Duodenal mucosa (tissue), 2 donors: ENCODE results near the gene TMEM161B.

Experiments used
- H3K27ac ChIP-seq: one replicate; pipeline ENCODE4 v1.7.0; 2013; ENCODE audit warnings: low read depth, low read length
- H3K27me3 ChIP-seq, 2 donors: one replicate each; pipeline ENCODE4 v1.7.0; 2013; ENCODE audit warnings: low read length in 2 of 2, control low read depth in 1 of 2; ENCODE audit not compliant: insufficient read depth in 2 of 2, control insufficient read depth in 1 of 2
- H3K36me3 ChIP-seq, 2 donors: one replicate each; pipeline ENCODE4 v1.7.0; 2013; ENCODE audit warnings: low read length in 2 of 2, control low read depth in 1 of 2; ENCODE audit not compliant: insufficient read depth in 2 of 2, control insufficient read depth in 1 of 2
- H3K4me1 ChIP-seq, 2 donors: one replicate each; pipeline ENCODE4 v1.7.0; 2013; ENCODE audit warnings: low read length in 2 of 2, control low read depth in 1 of 2; ENCODE audit not compliant: insufficient read depth in 2 of 2, control insufficient read depth in 1 of 2
- H3K4me3 ChIP-seq, 2 donors: one replicate each; pipeline ENCODE4 v1.7.0; 2013; ENCODE audit warnings: low read length in 2 of 2, low read depth in 1 of 2
- H3K9ac ChIP-seq, 2 donors: one replicate each; pipeline ENCODE4 v1.7.0; 2013; ENCODE audit warnings: low read length in 2 of 2, low read depth in 1 of 2
- H3K9me3 ChIP-seq, 2 donors: one replicate each; pipeline ENCODE4 v1.7.0; 2013; ENCODE audit warnings: low read length in 2 of 2, control low read depth in 1 of 2; ENCODE audit not compliant: control insufficient read depth in 1 of 2

TMEM161B gene

DNA sequence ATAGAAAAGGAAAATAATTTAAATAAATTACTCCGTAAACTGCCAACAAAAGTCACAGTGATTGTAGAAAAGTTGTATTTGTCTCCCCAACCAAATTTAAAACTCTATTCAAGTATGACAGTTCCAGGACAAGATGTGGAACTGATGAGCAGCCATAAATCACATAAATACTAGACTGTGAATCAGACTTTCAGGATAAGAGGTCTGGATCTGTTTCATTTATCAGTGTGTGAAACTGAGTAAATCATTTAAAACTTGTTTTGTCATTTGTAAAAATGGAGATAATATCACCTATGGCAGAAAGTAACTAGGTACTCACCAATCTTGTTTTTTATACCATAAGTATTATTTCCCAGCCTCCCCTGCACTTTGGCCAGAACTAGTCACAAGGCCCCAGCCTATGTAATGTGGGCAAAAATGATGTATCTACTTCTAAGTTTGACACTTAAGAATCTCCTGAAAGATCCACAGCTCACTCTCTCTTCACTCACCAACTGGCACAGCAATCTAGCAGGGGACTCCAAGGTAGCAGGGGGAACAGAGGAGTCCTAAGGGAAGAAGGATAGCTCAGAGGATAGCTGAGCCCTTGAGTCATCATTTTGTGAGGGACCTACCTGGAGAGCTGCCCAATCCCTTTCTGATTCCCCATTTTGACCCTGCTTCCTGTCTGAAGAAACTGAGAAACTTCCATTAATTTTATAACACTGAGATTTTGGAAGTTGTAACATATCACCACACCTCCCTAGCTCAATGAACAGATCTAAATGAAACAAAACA lies 31.6 kb downstream of the TMEM161B start:
- H3K4me1 ChIP-seq: no peaks in the 10 kb centered on the region
- no peaks in the 10 kb centered on the region for H3K9me3 ChIP-seq
- H3K4me3 ChIP-seq: no peak overlapping the region
- no peak overlapping the region for H3K9ac ChIP-seq
- H3K36me3 ChIP-seq: peaks cover 0 to 8% of the 10 kb centered on the region in 2 donors
- no peaks in the 10 kb centered on the region for H3K27me3 ChIP-seq
- no peak overlapping the region for H3K27ac ChIP-seq

DNA sequence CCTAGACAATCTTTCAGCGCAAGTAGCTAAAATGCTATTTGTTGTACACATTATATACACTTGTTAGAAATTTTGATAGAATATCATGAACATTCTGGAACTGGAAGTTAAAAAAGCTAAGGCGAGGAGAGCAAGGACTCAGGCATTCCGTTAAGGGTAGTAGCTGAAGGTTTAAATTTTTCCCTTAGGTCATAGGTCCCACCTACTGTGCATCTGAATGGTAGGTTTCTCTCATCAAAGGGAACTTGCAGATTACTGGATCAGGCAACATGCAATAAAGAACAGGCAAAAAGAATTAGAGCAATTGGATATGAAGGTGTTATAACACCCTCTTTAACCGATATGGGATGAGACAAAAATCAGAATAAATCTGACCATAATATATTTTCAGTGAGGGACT lies 32.8 kb downstream of the TMEM161B start:
- Histone ChIP-seq H3K36me3 (peaks cover 0 to 8% of the 10 kb centered on the region in 2 donors), H3K27ac (no peak overlapping the region), H3K4me1 (peaks cover 0 to 2% of the 10 kb centered on the region in 2 donors), H3K9me3 (no peaks in the 10 kb centered on the region), H3K9ac (no peak overlapping the region), H3K4me3 (no peak overlapping the region), H3K27me3 (no peaks in the 10 kb centered on the region)

DNA sequence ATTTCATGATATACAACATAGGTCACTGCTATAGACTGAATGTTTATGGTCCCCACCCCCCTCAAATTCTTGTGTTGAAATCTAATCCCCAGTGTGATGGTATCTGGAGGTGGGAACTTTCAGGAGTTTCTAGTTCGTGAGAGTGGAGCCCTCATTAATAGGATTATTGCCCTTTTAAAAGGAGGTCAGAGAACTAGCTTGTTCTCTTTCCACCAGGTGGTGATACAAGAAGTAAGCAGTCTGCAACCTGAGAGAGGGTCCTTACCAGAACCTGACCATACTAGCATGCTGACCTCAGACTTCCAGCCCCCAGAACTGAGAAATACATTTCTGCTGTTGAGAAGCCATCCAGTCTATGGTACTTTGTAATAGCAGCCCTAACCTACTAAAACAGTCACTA lies 33.3 kb downstream of the TMEM161B start:
- no peak overlapping the region for H3K27ac ChIP-seq
- no peaks in the 10 kb centered on the region for H3K27me3 ChIP-seq
- H3K4me3 ChIP-seq: no peak overlapping the region
- H3K4me1 ChIP-seq: peaks cover 0 to 7% of the 10 kb centered on the region in 2 donors
- H3K9me3 ChIP-seq: no peaks in the 10 kb centered on the region
- peaks cover 0 to 8% of the 10 kb centered on the region in 2 donors for H3K36me3 ChIP-seq
- H3K9ac ChIP-seq: no peak overlapping the region

DNA sequence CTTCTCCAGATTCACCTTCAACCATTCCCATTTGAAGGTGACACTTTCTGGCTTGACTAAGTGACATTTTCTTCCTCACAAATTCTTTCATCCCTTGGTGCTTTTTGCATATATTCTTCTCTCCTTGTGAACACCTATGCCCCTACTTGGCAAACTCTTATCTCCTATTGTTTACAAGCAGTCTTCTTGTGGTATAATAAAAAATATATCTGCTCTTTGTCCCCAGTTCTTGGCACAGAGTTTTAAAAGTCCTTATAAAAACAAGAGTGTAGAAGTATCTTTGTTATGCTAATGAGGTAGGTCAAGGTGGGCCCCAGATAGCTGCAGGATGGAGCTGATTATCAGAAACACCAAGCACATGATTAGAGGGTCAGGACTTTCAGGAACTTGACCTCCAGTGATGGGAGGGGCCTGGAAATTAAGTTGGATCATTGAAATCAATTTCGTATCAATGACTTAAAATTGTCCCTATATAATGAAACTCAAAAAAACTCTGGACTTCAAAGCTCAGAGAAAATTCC lies 38.0 kb downstream of the TMEM161B start:
- Histone ChIP-seq H3K27ac (no peak overlapping the region), H3K9me3 (no peaks in the 10 kb centered on the region), H3K27me3 (no peaks in the 10 kb centered on the region)

DNA sequence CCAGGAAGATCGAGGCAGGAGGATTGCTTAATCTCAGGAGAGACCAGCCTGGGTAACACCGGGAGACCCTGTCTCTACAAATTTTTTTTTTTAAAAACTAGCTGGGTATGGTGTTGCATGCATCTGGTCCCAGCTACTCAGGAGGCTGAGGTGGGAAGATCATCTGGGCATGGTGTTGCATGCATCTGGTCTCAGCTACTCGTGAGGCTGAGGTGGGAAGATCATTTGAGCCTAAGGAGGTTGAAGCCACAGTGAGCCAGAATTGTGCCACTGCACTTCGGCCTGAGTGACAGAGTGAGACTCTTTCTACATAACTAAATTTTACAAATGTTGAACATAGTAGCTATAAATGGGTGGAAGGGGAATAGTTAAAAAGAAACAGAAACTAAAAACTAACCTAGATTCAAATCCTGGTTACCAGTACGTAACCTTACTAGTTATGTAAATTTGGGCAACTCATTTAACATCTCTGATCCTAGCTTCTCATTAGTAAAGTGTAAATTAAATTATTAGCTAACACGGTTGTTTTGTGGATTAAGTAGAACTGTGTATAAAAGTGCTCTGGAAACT lies 41.7 kb downstream of the TMEM161B start:
- Histone ChIP-seq H3K36me3 (peaks cover 0 to 13% of the 10 kb centered on the region in 2 donors), H3K9ac (no peak overlapping the region), H3K4me3 (no peak overlapping the region), H3K27ac (no peak overlapping the region), H3K4me1 (peaks cover 0 to 9% of the 10 kb centered on the region in 2 donors), H3K9me3 (no peaks in the 10 kb centered on the region), H3K27me3 (no peaks in the 10 kb centered on the region)

More for the DNA sequence above, 38.0 kb downstream of the TMEM161B start:
- H3K4me1 ChIP-seq: peaks cover 0 to 9% of the 10 kb centered on the region in 2 donors
- no peak overlapping the region for H3K4me3 ChIP-seq
- H3K36me3 ChIP-seq: peaks cover 0 to 16% of the 10 kb centered on the region in 2 donors
- H3K9ac ChIP-seq: no peak overlapping the region

DNA sequence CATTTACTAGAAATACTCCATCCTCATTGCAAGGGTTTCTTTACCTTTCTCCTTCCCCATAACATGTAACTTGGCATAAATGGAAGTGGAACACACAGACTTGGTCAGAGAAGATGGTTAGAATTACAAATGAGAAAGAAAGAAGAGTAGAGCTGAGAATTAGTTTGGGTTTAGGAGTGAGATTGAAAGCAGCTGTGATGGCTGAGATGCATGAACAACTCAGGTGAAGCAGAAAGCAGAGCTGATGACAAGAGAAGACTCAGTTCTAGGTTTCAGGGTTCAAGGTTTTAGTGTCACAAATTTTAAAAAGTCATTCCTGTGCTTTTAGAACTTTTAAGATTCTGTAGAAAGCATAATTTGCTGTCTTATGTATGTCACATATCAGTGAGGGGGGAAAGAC lies 54.0 kb downstream of the TMEM161B start:
- Histone ChIP-seq H3K4me1 (no peaks in the 10 kb centered on the region), H3K4me3 (no peak overlapping the region), H3K27ac (no peak overlapping the region), H3K27me3 (no peaks in the 10 kb centered on the region), H3K9me3 (no peaks in the 10 kb centered on the region), H3K36me3 (peaks cover 11 to 23% of the 10 kb centered on the region in 2 donors), H3K9ac (no peak overlapping the region)

DNA sequence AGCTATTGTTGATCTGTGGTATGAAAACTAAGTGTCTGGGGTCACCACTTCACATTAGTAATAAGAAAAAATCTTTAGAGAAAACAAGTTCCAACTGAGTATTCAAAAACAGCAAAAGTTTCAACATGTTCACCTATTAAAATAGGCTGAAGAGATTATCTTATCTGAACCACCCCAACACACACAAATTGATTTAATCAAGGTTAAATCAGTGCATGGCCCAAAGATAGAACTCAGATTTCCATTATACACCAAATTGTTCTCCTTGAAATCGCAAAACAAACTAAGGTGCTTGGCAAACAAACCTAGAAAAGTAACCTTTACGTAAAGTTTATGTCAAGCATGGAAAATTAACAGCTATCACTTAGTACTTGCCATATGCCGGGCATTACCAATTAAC lies 61.1 kb downstream of the TMEM161B start:
- no peak overlapping the region for H3K27ac ChIP-seq
- no peaks in the 10 kb centered on the region for H3K27me3 ChIP-seq
- no peaks in the 10 kb centered on the region for H3K4me1 ChIP-seq
- H3K36me3 ChIP-seq: peaks cover 3 to 4% of the 10 kb centered on the region in 2 donors
- H3K9me3 ChIP-seq: no peaks in the 10 kb centered on the region
- H3K4me3 ChIP-seq: no peak overlapping the region
- no peak overlapping the region for H3K9ac ChIP-seq

DNA sequence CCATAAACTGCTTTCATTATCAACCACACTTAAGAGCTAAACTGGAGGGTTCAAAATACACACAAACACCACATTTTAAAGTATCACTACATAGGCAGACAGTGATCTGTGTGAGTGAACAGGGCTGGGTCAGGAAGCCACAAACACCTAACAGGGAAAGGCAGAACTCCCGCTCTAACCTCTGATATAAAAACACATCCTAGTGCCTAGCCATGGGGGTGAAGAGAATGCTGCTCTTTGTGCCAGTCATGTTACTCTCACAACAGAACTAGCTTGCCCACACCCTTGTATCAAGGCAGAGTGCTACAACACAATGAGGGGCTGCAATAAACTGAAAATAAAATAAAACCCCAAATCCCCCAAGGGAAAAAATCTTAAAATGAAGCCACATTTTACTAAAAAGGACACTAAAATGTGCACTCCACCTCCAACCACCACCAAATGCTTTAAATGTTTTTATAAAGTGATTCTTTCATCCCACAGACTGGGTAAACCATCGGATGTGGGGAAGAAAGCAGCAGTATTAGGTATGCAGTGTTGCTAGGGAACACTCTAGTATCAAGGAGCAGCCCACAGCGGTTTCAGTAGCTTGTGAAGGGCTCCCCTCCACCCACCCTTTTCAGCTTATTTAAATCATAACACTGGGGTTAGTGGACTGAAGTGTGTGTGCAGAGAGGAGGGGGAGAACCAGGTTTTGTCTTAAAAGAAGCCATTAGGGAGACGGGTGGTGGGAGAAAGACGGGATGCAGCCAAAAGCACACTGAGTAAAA lies 64.5 kb downstream of the TMEM161B start:
- peaks cover 6 to 10% of the 10 kb centered on the region in 2 donors for H3K36me3 ChIP-seq
- no peaks in the 10 kb centered on the region for H3K4me1 ChIP-seq
- no peaks in the 10 kb centered on the region for H3K27me3 ChIP-seq
- no peak overlapping the region for H3K27ac ChIP-seq
- H3K9ac ChIP-seq: no peak overlapping the region
- no peaks in the 10 kb centered on the region for H3K9me3 ChIP-seq
- no peak overlapping the region for H3K4me3 ChIP-seq

DNA sequence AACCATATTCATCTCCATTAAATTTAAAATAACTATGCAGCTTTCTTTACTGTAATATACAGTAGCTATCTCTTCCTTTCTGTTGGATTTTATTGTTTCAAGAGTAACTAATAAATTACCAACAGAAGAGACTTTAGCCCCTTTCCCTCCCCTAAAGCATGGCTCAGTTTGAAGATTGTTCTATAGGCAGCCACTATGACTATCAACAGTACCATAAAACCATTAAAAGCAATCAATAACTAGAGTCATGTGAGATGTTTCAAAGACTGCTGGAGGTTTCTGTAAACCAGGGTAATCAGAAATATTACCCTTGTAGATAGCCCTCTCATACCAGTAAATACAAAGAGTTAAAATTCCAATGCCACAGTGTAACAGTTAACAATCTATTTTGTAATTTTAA lies 73.0 kb downstream of the TMEM161B start:
- H3K9me3 ChIP-seq: no peaks in the 10 kb centered on the region
- H3K4me1 ChIP-seq: peaks cover 0 to 16% of the 10 kb centered on the region in 2 donors
- H3K9ac ChIP-seq: no peak overlapping the region
- H3K27ac ChIP-seq: no peak overlapping the region
- peaks cover 19 to 23% of the 10 kb centered on the region in 2 donors for H3K36me3 ChIP-seq
- H3K27me3 ChIP-seq: no peaks in the 10 kb centered on the region
- no peak overlapping the region for H3K4me3 ChIP-seq

DNA sequence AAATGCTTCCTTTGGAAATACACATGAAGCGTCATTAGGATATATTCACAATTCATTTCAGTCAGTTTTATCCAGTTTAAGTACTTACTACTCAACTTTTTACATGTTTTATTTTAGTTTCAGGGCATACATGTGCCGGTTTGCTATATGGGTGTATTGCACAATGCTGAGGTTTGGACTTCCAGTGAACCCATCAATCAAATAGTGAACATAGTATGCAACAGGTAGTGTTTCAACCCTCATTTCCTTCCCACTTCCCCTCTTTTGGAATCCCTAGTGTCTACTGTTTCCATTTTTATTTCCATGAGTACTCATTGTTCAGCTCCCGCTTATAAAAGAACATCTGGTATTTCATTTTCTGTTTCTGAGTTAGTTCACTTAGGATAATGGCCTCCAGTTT lies 74.7 kb downstream of the TMEM161B start:
- H3K27me3 ChIP-seq: no peaks in the 10 kb centered on the region
- no peak overlapping the region for H3K4me3 ChIP-seq
- H3K9me3 ChIP-seq: peaks cover 12 to 13% of the 10 kb centered on the region in 2 donors
- H3K27ac ChIP-seq: no peak overlapping the region
- H3K36me3 ChIP-seq: peaks cover 15 to 16% of the 10 kb centered on the region in 2 donors
- H3K9ac ChIP-seq: no peak overlapping the region
- peaks cover 0 to 16% of the 10 kb centered on the region in 2 donors for H3K4me1 ChIP-seq
